ENCODE measurements around the gene SIGLEC10.
"Not testable (repeated sequence)": the region's sequence is repeated elsewhere in the genome, so short reads cannot be mapped to it uniquely, and the experiment has no call there.

Gene SIGLEC10

GRCh38 chr19:51448011-51448410, 30.6 kb upstream of the SIGLEC10 start:
- no peak for TF ChIP-seq CTCF (IDR thresholded peaks at IDR 0.05; ENCODE audit: insufficient read depth, low read depth, low read length, missing control alignments)
- DNase-seq (ENCODE audit: low read depth): no peak
- H3K4me3 ChIP-seq (ENCODE audit: low read depth, low read length): no peak overlapping the region

- not testable (repeated sequence) for H3K4me3 ChIP-seq (ENCODE audit: low read depth, low read length); DNase-seq (ENCODE audit: low read depth)
Observed at GRCh38 chr19:51447510-51447909, 30.1 kb upstream of the SIGLEC10 start.

GRCh38 chr19:51441410-51442390, 24.3 kb upstream of the SIGLEC10 start:
- DNase-seq (ENCODE audit: low read depth): peak; percentile 95
- H3K4me3 ChIP-seq (ENCODE audit: low read depth, low read length): peak overlapping the region; percentile 30
- no peak for TF ChIP-seq CTCF (IDR thresholded peaks at IDR 0.05; ENCODE audit: insufficient read depth, low read depth, low read length, missing control alignments)

GRCh38 chr19:51440846-51441409, 23.5 kb upstream of the SIGLEC10 start:
- no peak for DNase-seq (ENCODE audit: low read depth)
- no peak for TF ChIP-seq CTCF (IDR thresholded peaks at IDR 0.05; ENCODE audit: insufficient read depth, low read depth, low read length, missing control alignments)
- no peak overlapping the region; the same call in 1 of the 2 replicates for H3K4me3 ChIP-seq (ENCODE audit: low read depth, low read length)

GRCh38 chr19:51440052-51440451, 22.6 kb upstream of the SIGLEC10 start:
- no peak overlapping the region for H3K4me3 ChIP-seq (ENCODE audit: low read depth, low read length)
- TF ChIP-seq CTCF (IDR thresholded peaks at IDR 0.05; ENCODE audit: insufficient read depth, low read depth, low read length, missing control alignments): no peak
- DNase-seq (ENCODE audit: low read depth): no peak

- peak; percentile 58 for DNase-seq (ENCODE audit: low read depth)
- TF ChIP-seq CTCF (IDR thresholded peaks at IDR 0.05; ENCODE audit: insufficient read depth, low read depth, low read length, missing control alignments): peak; percentile 64
- H3K4me3 ChIP-seq (ENCODE audit: low read depth, low read length): no peak overlapping the region
Observed at GRCh38 chr19:51439021-51439465, 21.6 kb upstream of the SIGLEC10 start.

GRCh38 chr19:51434456-51434855, 17.0 kb upstream of the SIGLEC10 start:
- no peak for TF ChIP-seq CTCF (IDR thresholded peaks at IDR 0.05; ENCODE audit: insufficient read depth, low read depth, low read length, missing control alignments)
- no peak overlapping the region for H3K4me3 ChIP-seq (ENCODE audit: low read depth, low read length)
- DNase-seq (ENCODE audit: low read depth): no peak
